Chondrocyte (in vitro differentiated cells): Measurements from ENCODE around the gene TTLL5. TPM values are rescaled to one million over a fixed set of nuclear protein-coding genes. Genes with fewer than 3 reads are reported as not detected.
A peak's percentile ranks its signal among the peaks of the same experiment; 100 is the strongest.

Source experiments
- DNase-seq: peaks from one replicate; pipeline ENCODE4 v3.0.0; 2021; ENCODE audit warnings: mixed read lengths, low spot score
- H3K27ac Mint-ChIP-seq: one replicate; pipeline ENCODE4 v1.8.0; 2021; ENCODE audit warnings: mild to moderate bottlenecking, moderate library complexity, mixed read lengths; ENCODE audit not compliant: unreplicated experiment
- H3K27me3 Mint-ChIP-seq: 2 replicates; pipeline ENCODE4 v1.8.0; 2021; ENCODE audit warnings: low read depth, mixed read lengths
- H3K36me3 Mint-ChIP-seq: 2 replicates; pipeline ENCODE4 v1.8.0; 2021; ENCODE audit warnings: low read depth, mixed read lengths
- H3K4me1 Mint-ChIP-seq: 2 replicates; pipeline ENCODE4 v1.8.0; 2021; ENCODE audit warnings: low read depth, mild to moderate bottlenecking, mixed read lengths
- H3K4me3 Mint-ChIP-seq: one replicate; pipeline ENCODE4 v1.8.0; 2021; ENCODE audit warnings: mild to moderate bottlenecking, moderate library complexity, mixed read lengths; ENCODE audit not compliant: unreplicated experiment
- H3K9me3 Mint-ChIP-seq: 2 replicates; pipeline ENCODE4 v1.8.0; 2021; ENCODE audit warnings: low read depth, mixed read lengths
- CTCF ChIP-seq: fragments of 200-600 bp; sonication (generic); IDR thresholded peaks from 2 replicates; pipeline ENCODE4 v1.5.0; 2021; ENCODE audit warnings: antibody characterized with exemption, mild to moderate bottlenecking, moderate library complexity
- total RNA-seq: library from RNA; stranded (reverse); gene quantifications from 3 replicates; pipeline ENCODE4 v1.2.1, GENCODE V29; 2021

Gene TTLL5
- total RNA-seq, 1 donor from 2014 or later: 22.1 TPM

GRCh38 chr14:75742867-75743266, 81.8 kb downstream of the TTLL5 start:
- Mint-ChIP-seq H3K9me3 (peaks cover 8% of the 10 kb centered on the region), H3K27ac (no peak overlapping the region), H3K4me3 (no peak overlapping the region), H3K36me3 (peaks cover 32% of the 10 kb centered on the region), H3K27me3 (no peaks in the 10 kb centered on the region), H3K4me1 (peaks cover 28% of the 10 kb centered on the region)
- no peak for DNase-seq
- no peak for TF ChIP-seq CTCF

GRCh38 chr14:75747899-75748298, 86.9 kb downstream of the TTLL5 start:
- no peak for TF ChIP-seq CTCF
- no peaks in the 10 kb centered on the region for H3K27me3 Mint-ChIP-seq
- peaks cover 28% of the 10 kb centered on the region for H3K36me3 Mint-ChIP-seq
- H3K4me1 Mint-ChIP-seq: peaks cover 39% of the 10 kb centered on the region
- H3K9me3 Mint-ChIP-seq: peaks cover 9% of the 10 kb centered on the region
- peak overlapping the region; percentile 57 for H3K27ac Mint-ChIP-seq
- DNase-seq: no peak
- H3K4me3 Mint-ChIP-seq: no peak overlapping the region

- H3K9me3 Mint-ChIP-seq: peaks cover 9% of the 10 kb centered on the region
- H3K4me3 Mint-ChIP-seq: no peak overlapping the region
- DNase-seq: no peak
- no peaks in the 10 kb centered on the region for H3K27me3 Mint-ChIP-seq
- peaks cover 28% of the 10 kb centered on the region for H3K36me3 Mint-ChIP-seq
- TF ChIP-seq CTCF: no peak
- peak overlapping the region; percentile 57 for H3K27ac Mint-ChIP-seq
- H3K4me1 Mint-ChIP-seq: peaks cover 43% of the 10 kb centered on the region
Measured at GRCh38 chr14:75748336-75748735, 87.3 kb downstream of the TTLL5 start.

GRCh38 chr14:75751296-75751695, 90.2 kb downstream of the TTLL5 start:
- Mint-ChIP-seq H3K36me3 (peaks cover 15% of the 10 kb centered on the region), H3K4me3 (no peak overlapping the region), H3K27me3 (no peaks in the 10 kb centered on the region)

GRCh38 chr14:75752086-75752485, 91.0 kb downstream of the TTLL5 start:
- no peak for TF ChIP-seq CTCF
- no peaks in the 10 kb centered on the region for H3K27me3 Mint-ChIP-seq
- H3K9me3 Mint-ChIP-seq: peaks cover 7% of the 10 kb centered on the region
- no peak overlapping the region for H3K4me3 Mint-ChIP-seq
- H3K36me3 Mint-ChIP-seq: peaks cover 7% of the 10 kb centered on the region
- no peak for DNase-seq
- peak overlapping the region; percentile 61 for H3K27ac Mint-ChIP-seq
- peaks cover 59% of the 10 kb centered on the region for H3K4me1 Mint-ChIP-seq

More at GRCh38 chr14:75751296-75751695, 90.2 kb downstream of the TTLL5 start:
- peaks cover 61% of the 10 kb centered on the region for H3K4me1 Mint-ChIP-seq
- H3K27ac Mint-ChIP-seq: peak overlapping the region; percentile 78
- peaks cover 12% of the 10 kb centered on the region for H3K9me3 Mint-ChIP-seq
- no peak for DNase-seq
- TF ChIP-seq CTCF: no peak
